Measurements from ENCODE around the gene TET2.
A peak's percentile ranks its signal among the peaks of the same experiment; 100 is the strongest.

The TET2 gene

GRCh38 chr4:105234582-105234981 is 87.9 kb downstream of the TET2 start:
- DNase-seq (ENCODE audit: low read depth in 2 of 2): no peak

- no peak for DNase-seq (ENCODE audit: low read depth in 2 of 2)
These were observed 89.7 kb downstream of the TET2 start for GRCh38 chr4:105236202-105236915.

GRCh38 chr4:105236916-105237311 is 90.2 kb downstream of the TET2 start:
- DNase-seq (ENCODE audit: low read depth in 2 of 2): no peak

GRCh38 chr4:105240037-105240436 is 93.4 kb downstream of the TET2 start:
- DNase-seq (ENCODE audit: low read depth in 2 of 2): no peak

GRCh38 chr4:105241451-105241850 is 94.8 kb downstream of the TET2 start:
- no peak for DNase-seq (ENCODE audit: low read depth in 2 of 2)

- DNase-seq (ENCODE audit: low read depth in 2 of 2): no peak
These were observed 96.8 kb downstream of the TET2 start for GRCh38 chr4:105243446-105243845.

GRCh38 chr4:105246712-105247111 is 100.0 kb downstream of the TET2 start:
- no peak for DNase-seq (ENCODE audit: low read depth in 2 of 2)

GRCh38 chr4:105248613-105249012 is 101.9 kb downstream of the TET2 start:
- DNase-seq (ENCODE audit: low read depth in 2 of 2): no peak

- no peak for DNase-seq (ENCODE audit: low read depth in 2 of 2)
These were observed 111.3 kb downstream of the TET2 start for GRCh38 chr4:105257817-105258495.

GRCh38 chr4:105265689-105266088 is 119.0 kb downstream of the TET2 start:
- DNase-seq (ENCODE audit: low read depth in 2 of 2): no peak

GRCh38 chr4:105267280-105267679 is 120.6 kb downstream of the TET2 start:
- no peak for DNase-seq (ENCODE audit: low read depth in 2 of 2)

GRCh38 chr4:105272002-105272401 is 125.3 kb downstream of the TET2 start:
- no peak for DNase-seq (ENCODE audit: low read depth in 2 of 2)

- no peak for DNase-seq (ENCODE audit: low read depth in 2 of 2)
These were observed 126.6 kb downstream of the TET2 start for GRCh38 chr4:105273230-105273629.

GRCh38 chr4:105274090-105274489 is 127.4 kb downstream of the TET2 start:
- no peak for DNase-seq (ENCODE audit: low read depth in 2 of 2)

- no peak for DNase-seq (ENCODE audit: low read depth in 2 of 2)
These were observed 127.8 kb downstream of the TET2 start for GRCh38 chr4:105274504-105274903.

GRCh38 chr4:105276361-105277104 is 129.9 kb downstream of the TET2 start:
- peak in 1 of 2 donors; percentile 5 for DNase-seq (ENCODE audit: low read depth in 2 of 2)

GRCh38 chr4:105277702-105278101 is 131.0 kb downstream of the TET2 start:
- no peak for DNase-seq (ENCODE audit: low read depth in 2 of 2)

GRCh38 chr4:105279314-105279713 is 132.6 kb downstream of the TET2 start:
- DNase-seq (ENCODE audit: low read depth in 2 of 2): no peak

GRCh38 chr4:105280338-105281123 is 133.9 kb downstream of the TET2 start:
- no peak for DNase-seq (ENCODE audit: low read depth in 2 of 2)

- DNase-seq (ENCODE audit: low read depth in 2 of 2): no peak
These were observed 134.4 kb downstream of the TET2 start for GRCh38 chr4:105281124-105281415.

GRCh38 chr4:105282489-105282888 is 135.8 kb downstream of the TET2 start:
- no peak for DNase-seq (ENCODE audit: low read depth in 2 of 2)

GRCh38 chr4:105283501-105283900 is 136.8 kb downstream of the TET2 start:
- DNase-seq (ENCODE audit: low read depth in 2 of 2): no peak
